Suprapubic skin (tissue), 4 donors: ENCODE data around the gene TFAM. TPM values are rescaled to one million over a fixed set of nuclear protein-coding genes. Genes with fewer than 3 reads are reported as not detected.

Source experiments
- DNase-seq, 2 donors: peaks; one replicate each; pipeline ENCODE4 v3.0.0-alpha.2; 2019; ENCODE audit warnings: low spot score in 2 of 2
- H3K27ac ChIP-seq: fragments of 200-600 bp; sonication (generic); one replicate; pipeline ENCODE4 v1.5.1; 2019
- H3K27me3 ChIP-seq: fragments of 200-600 bp; sonication (generic); one replicate; pipeline ENCODE4 v1.5.1; 2019
- H3K36me3 ChIP-seq: fragments of 200-600 bp; sonication (generic); one replicate; pipeline ENCODE4 v1.5.1; 2019
- H3K4me1 ChIP-seq: fragments of 200-600 bp; sonication (generic); one replicate; pipeline ENCODE4 v1.5.1; 2019
- H3K4me3 ChIP-seq: fragments of 200-600 bp; sonication (generic); one replicate; pipeline ENCODE4 v1.5.1; 2019; ENCODE audit warnings: mild to moderate bottlenecking
- H3K9me3 ChIP-seq: fragments of 200-600 bp; sonication (generic); one replicate; pipeline ENCODE4 v1.5.1; 2019
- CTCF ChIP-seq, 2 donors: fragments of 200-600 bp in 1 of 2; fragments of 450-650 bp in 1 of 2; sonication (generic) in 1 of 2; IDR thresholded peaks; one replicate each; pipeline ENCODE4 v1.5.1; 2016 to 2019; ENCODE audit warnings: antibody characterized with exemption in 2 of 2, mild to moderate bottlenecking in 1 of 2, moderate library complexity in 1 of 2
- EP300 ChIP-seq: sonication (generic); formaldehyde crosslinking; IDR thresholded peaks from one replicate; pipeline ENCODE4 v1.6.1; 2017; ENCODE audit warnings: antibody characterized with exemption
- POLR2A ChIP-seq, 2 donors: fragments of 450-650 bp; IDR thresholded peaks; one replicate each; pipeline ENCODE4 v1.6.1; 2017; ENCODE audit warnings: antibody characterized with exemption in 2 of 2, mild to moderate bottlenecking in 2 of 2, moderate library complexity in 2 of 2
- POLR2AphosphoS5 ChIP-seq, 3 donors: sonication (generic); formaldehyde crosslinking; IDR thresholded peaks; one replicate each; pipeline ENCODE4 v1.6.1; 2017; ENCODE audit warnings: antibody characterized with exemption in 3 of 3
- WGBS: methylation state at CpG from one replicate; pipeline ENCODE4 v1.1.5; 2018; 5-methylcytosine and 5-hydroxymethylcytosine counted together
- total RNA-seq, 4 donors: library from RNA; depleted of rRNA; stranded (reverse); fragments of >200 nt; gene quantifications; one replicate each; pipeline ENCODE4 v1.1.0, GENCODE V29; 2016

The TFAM gene
- total RNA-seq, 4 donors from 2014 or later, result 16.6 to 22.9 (median 19.8) TPM

- DNase-seq, result no peak
- no peaks in the 10 kb centered on the region for H3K36me3 ChIP-seq
- H3K27me3 ChIP-seq, result no peaks in the 10 kb centered on the region
- TF ChIP-seq EP300, result no peak
- no peak for TF ChIP-seq POLR2A (IDR thresholded peaks at IDR 0.05)
- no peak for TF ChIP-seq POLR2AphosphoS5 (IDR thresholded peaks at IDR 0.05)
- TF ChIP-seq CTCF (IDR thresholded peaks at IDR 0.05), result no peak
- no peak overlapping the region for H3K4me3 ChIP-seq
- no peak overlapping the region for H3K27ac ChIP-seq
- H3K4me1 ChIP-seq, result no peaks in the 10 kb centered on the region
- WGBS, result 54% methylated on average over 2 of the region's 2 CpGs
- H3K9me3 ChIP-seq, result no peaks in the 10 kb centered on the region
These were observed 28.5 kb upstream of the TFAM start for GRCh38 chr10:58356756-58357155.

GRCh38 chr10:58358314-58358933 lies 26.8 kb upstream of the TFAM start:
- WGBS, result 92% methylated on average over 4 of the region's 4 CpGs
- H3K4me3 ChIP-seq, result no peak overlapping the region
- DNase-seq, result no peak
- TF ChIP-seq CTCF (IDR thresholded peaks at IDR 0.05), result no peak
- TF ChIP-seq POLR2A (IDR thresholded peaks at IDR 0.05), result no peak
- TF ChIP-seq EP300, result no peak
- TF ChIP-seq POLR2AphosphoS5 (IDR thresholded peaks at IDR 0.05), result no peak
- no peaks in the 10 kb centered on the region for H3K9me3 ChIP-seq
- H3K4me1 ChIP-seq, result no peaks in the 10 kb centered on the region
- H3K27me3 ChIP-seq, result no peaks in the 10 kb centered on the region
- H3K36me3 ChIP-seq, result no peaks in the 10 kb centered on the region
- no peak overlapping the region for H3K27ac ChIP-seq

- no peak overlapping the region for H3K4me3 ChIP-seq
- DNase-seq, result no peak
- no peak overlapping the region for H3K27ac ChIP-seq
- no peaks in the 10 kb centered on the region for H3K4me1 ChIP-seq
- no peaks in the 10 kb centered on the region for H3K27me3 ChIP-seq
- TF ChIP-seq EP300 (no peak), POLR2A (IDR thresholded peaks at IDR 0.05) (no peak), POLR2AphosphoS5 (IDR thresholded peaks at IDR 0.05) (no peak), CTCF (IDR thresholded peaks at IDR 0.05) (no peak)
- no peaks in the 10 kb centered on the region for H3K9me3 ChIP-seq
- H3K36me3 ChIP-seq, result peaks cover under 1% of the 10 kb centered on the region
- 91% methylated on average over 1 of the region's 1 CpG for WGBS
These were observed 26.3 kb upstream of the TFAM start for GRCh38 chr10:58358947-58359346.

GRCh38 chr10:58359541-58359940 lies 25.7 kb upstream of the TFAM start:
- TF ChIP-seq POLR2AphosphoS5 (IDR thresholded peaks at IDR 0.05) (no peak), CTCF (IDR thresholded peaks at IDR 0.05) (no peak), EP300 (no peak), POLR2A (IDR thresholded peaks at IDR 0.05) (no peak)
- WGBS, result 96% methylated on average over 3 of the region's 3 CpGs

GRCh38 chr10:58360412-58361004 lies 24.7 kb upstream of the TFAM start:
- TF ChIP-seq EP300 (no peak), POLR2AphosphoS5 (IDR thresholded peaks at IDR 0.05) (no peak), POLR2A (IDR thresholded peaks at IDR 0.05) (no peak), CTCF (IDR thresholded peaks at IDR 0.05) (no peak)
- WGBS, result 80% methylated on average over 9 of the region's 9 CpGs
- Histone ChIP-seq H3K27ac (no peak overlapping the region), H3K36me3 (peaks cover 3% of the 10 kb centered on the region), H3K4me1 (no peaks in the 10 kb centered on the region), H3K4me3 (no peak overlapping the region), H3K9me3 (no peaks in the 10 kb centered on the region), H3K27me3 (no peaks in the 10 kb centered on the region)
- no peak for DNase-seq

More at GRCh38 chr10:58359541-58359940, 25.7 kb upstream of the TFAM start:
- H3K4me1 ChIP-seq, result no peaks in the 10 kb centered on the region
- H3K27ac ChIP-seq, result no peak overlapping the region
- no peak for DNase-seq
- H3K27me3 ChIP-seq, result no peaks in the 10 kb centered on the region
- H3K36me3 ChIP-seq, result peaks cover 3% of the 10 kb centered on the region
- H3K9me3 ChIP-seq, result no peaks in the 10 kb centered on the region
- H3K4me3 ChIP-seq, result no peak overlapping the region
